ENCODE data around the gene GOSR1.
"Not testable (repeated sequence)": the region's sequence is repeated elsewhere in the genome, so short reads cannot be mapped to it uniquely, and the experiment has no call there.

Gene GOSR1

GRCh38 chr17:30549181-30549580 lies 72.0 kb downstream of the GOSR1 start:
- DNase-seq = not testable (repeated sequence)

- DNase-seq = no peak
Observed at GRCh38 chr17:30549864-30550511, 72.8 kb downstream of the GOSR1 start.

- no peak for DNase-seq
Observed at GRCh38 chr17:30550512-30551273, 73.5 kb downstream of the GOSR1 start.

- DNase-seq = not testable (repeated sequence)
Observed at GRCh38 chr17:30551274-30551995, 74.2 kb downstream of the GOSR1 start.

GRCh38 chr17:30551996-30552339 lies 74.8 kb downstream of the GOSR1 start:
- DNase-seq = no peak

GRCh38 chr17:30552994-30553566 lies 75.9 kb downstream of the GOSR1 start:
- DNase-seq = no peak

GRCh38 chr17:30553823-30554440 lies 76.7 kb downstream of the GOSR1 start:
- not testable (repeated sequence) for DNase-seq

GRCh38 chr17:30554839-30555751 lies 77.9 kb downstream of the GOSR1 start:
- DNase-seq = no peak

GRCh38 chr17:30555942-30556341 lies 78.7 kb downstream of the GOSR1 start:
- DNase-seq = no peak

- no peak for DNase-seq
Observed at GRCh38 chr17:30556374-30557332, 79.4 kb downstream of the GOSR1 start.

- DNase-seq = no peak
Observed at GRCh38 chr17:30557916-30558685, 80.9 kb downstream of the GOSR1 start.

GRCh38 chr17:30558686-30559545 lies 81.7 kb downstream of the GOSR1 start:
- DNase-seq = no peak

- DNase-seq = no peak
Observed at GRCh38 chr17:30559656-30560055, 82.4 kb downstream of the GOSR1 start.

GRCh38 chr17:30560117-30561026 lies 83.2 kb downstream of the GOSR1 start:
- DNase-seq = not testable (repeated sequence)

- not testable (repeated sequence) for DNase-seq
Observed at GRCh38 chr17:30561766-30562165, 84.6 kb downstream of the GOSR1 start.

- DNase-seq = not testable (repeated sequence)
Observed at GRCh38 chr17:30563131-30563904, 86.1 kb downstream of the GOSR1 start.

GRCh38 chr17:30563905-30564390 lies 86.7 kb downstream of the GOSR1 start:
- DNase-seq = not testable (repeated sequence)
